HPDE6-E6E7 (cell line): ENCODE data around the gene PPP5C.
A peak's percentile ranks its signal among the peaks of the same experiment; 100 is the strongest.
"Not testable (repeated sequence)": the region's sequence is repeated elsewhere in the genome, so short reads cannot be mapped to it uniquely, and the experiment has no call there.

ENCODE experiments used
- DNase-seq: peaks from one replicate; pipeline ENCODE4 v3.0.0; 2011; ENCODE audit warnings: missing footprints; ENCODE audit errors: extremely low spot score

Gene PPP5C

GRCh38 chr19:46364359-46364758, 17.5 kb downstream of the PPP5C start:
- DNase-seq, result no peak

- no peak for DNase-seq
These were observed 18.7 kb downstream of the PPP5C start for GRCh38 chr19:46365561-46365960.

GRCh38 chr19:46366620-46367292, 19.9 kb downstream of the PPP5C start:
- DNase-seq, result no peak

- DNase-seq, result no peak
These were observed 20.5 kb downstream of the PPP5C start for GRCh38 chr19:46367426-46367825.

GRCh38 chr19:46368116-46368515, 21.2 kb downstream of the PPP5C start:
- DNase-seq, result no peak

- DNase-seq, result no peak
These were observed 22.9 kb downstream of the PPP5C start for GRCh38 chr19:46369817-46370216.

GRCh38 chr19:46371371-46371901, 24.5 kb downstream of the PPP5C start:
- no peak for DNase-seq

GRCh38 chr19:46372901-46373490, 26.1 kb downstream of the PPP5C start:
- peak; percentile 35 for DNase-seq

- DNase-seq, result peak; percentile 85
These were observed 26.8 kb downstream of the PPP5C start for GRCh38 chr19:46373491-46374359.

- DNase-seq, result no peak
These were observed 27.9 kb downstream of the PPP5C start for GRCh38 chr19:46374536-46375475.

GRCh38 chr19:46375476-46376067, 28.7 kb downstream of the PPP5C start:
- not testable (repeated sequence) for DNase-seq

GRCh38 chr19:46376241-46377153, 29.6 kb downstream of the PPP5C start:
- DNase-seq, result no peak

- DNase-seq, result no peak
These were observed 31.4 kb downstream of the PPP5C start for GRCh38 chr19:46378268-46378667.

GRCh38 chr19:46380690-46381089, 33.8 kb downstream of the PPP5C start:
- no peak for DNase-seq

GRCh38 chr19:46381346-46381745, 34.5 kb downstream of the PPP5C start:
- no peak for DNase-seq

- no peak for DNase-seq
These were observed 35.0 kb downstream of the PPP5C start for GRCh38 chr19:46381756-46382345.

- DNase-seq, result no peak
These were observed 36.4 kb downstream of the PPP5C start for GRCh38 chr19:46383171-46383815.

- no peak for DNase-seq
These were observed 37.0 kb downstream of the PPP5C start for GRCh38 chr19:46383846-46384245.

- no peak for DNase-seq
These were observed 37.5 kb downstream of the PPP5C start for GRCh38 chr19:46384396-46384795.
